ENCODE measurements around the gene KCNJ4. TPM values are rescaled to one million over a fixed set of nuclear protein-coding genes. Genes with fewer than 3 reads are reported as not detected.

The KCNJ4 gene
- total RNA-seq (not detected), polyA plus RNA-seq (not detected)

GRCh38 chr22:38455076-38455529, at the start of gene KCNJ4:
TSS of gene KCNJ4 (minus strand) at chr22:38455199. CDS start at chr22:38428132, 27,067 bp downstream.
- ATAC-seq (ENCODE audit: low read depth in 2 of 2) (no peak), DNase-seq (no peak)
- peaks cover 20% of the 10 kb centered on the region for H3K27me3 ChIP-seq (ENCODE audit: control insufficient read depth, insufficient read depth, low read length)
- Mint-ChIP-seq H3K4me3 (peak within 1 kb of the TSS; percentile 83 to 87 (median 84)), H3K9me3 (peaks cover 0 to 5% (median 0%) of the 10 kb centered on the region in 7 donors), H3K4me1 (peaks cover 0 to 14% (median 3%) of the 10 kb centered on the region in 4 donors), H3K36me3 (peaks cover 3% of the 10 kb centered on the region), H3K27ac (no peak within 1 kb of the TSS), H3K27me3 (peaks cover 79% of the 10 kb centered on the region)
- H3K9me3 ChIP-seq (ENCODE audit: control insufficient read depth in 2 of 2, low read length in 2 of 2), result no peaks in the 10 kb centered on the region
- H3K36me3 ChIP-seq (ENCODE audit: control insufficient read depth, insufficient read depth, low read length), result no peaks in the 10 kb centered on the region
- no peak within 1 kb of the TSS for H3K4me3 ChIP-seq (ENCODE audit: low read depth, low read length)
- peaks cover 15% of the 10 kb centered on the region for H3K4me1 ChIP-seq (ENCODE audit: control insufficient read depth, insufficient read depth, low read length, poor library complexity, severe bottlenecking)
- H3K27ac ChIP-seq (ENCODE audit: insufficient read depth, low read length, poor library complexity, severe bottlenecking), result no peak within 1 kb of the TSS

GRCh38 chr22:38503021-38503420, 48.0 kb upstream of the KCNJ4 start:
- H3K27ac ChIP-seq (ENCODE audit: insufficient read depth, low read length, poor library complexity, severe bottlenecking), result peak overlapping the region; percentile 100
- H3K36me3 ChIP-seq (ENCODE audit: control insufficient read depth, insufficient read depth, low read length), result peaks cover 39% of the 10 kb centered on the region
- Mint-ChIP-seq H3K36me3 (peaks cover 54% of the 10 kb centered on the region), H3K27me3 (peaks cover 5% of the 10 kb centered on the region), H3K9me3 (peaks cover 0 to 2% (median 0%) of the 10 kb centered on the region in 7 donors), H3K27ac (peak overlapping the region; percentile 34 to 88 (median 83)), H3K4me3 (peak overlapping the region; percentile 95 to 99 (median 96)), H3K4me1 (peaks cover 38 to 65% (median 50%) of the 10 kb centered on the region in 4 donors)
- H3K27me3 ChIP-seq (ENCODE audit: control insufficient read depth, insufficient read depth, low read length), result no peaks in the 10 kb centered on the region
- H3K4me1 ChIP-seq (ENCODE audit: control insufficient read depth, insufficient read depth, low read length, poor library complexity, severe bottlenecking), result peaks cover 41% of the 10 kb centered on the region
- no peaks in the 10 kb centered on the region for H3K9me3 ChIP-seq (ENCODE audit: control insufficient read depth in 2 of 2, low read length in 2 of 2)
- H3K4me3 ChIP-seq (ENCODE audit: low read depth, low read length), result peak overlapping the region; percentile 99
- ATAC-seq (ENCODE audit: low read depth in 2 of 2) (no peak), DNase-seq (no peak)

GRCh38 chr22:38501797-38502672, 47.0 kb upstream of the KCNJ4 start:
- H3K27ac Mint-ChIP-seq, result peak overlapping the region; percentile 38 to 83 (median 67)
- no peaks in the 10 kb centered on the region for H3K9me3 ChIP-seq (ENCODE audit: control insufficient read depth in 2 of 2, low read length in 2 of 2)
- H3K9me3 Mint-ChIP-seq, result peaks cover 0 to 2% (median 0%) of the 10 kb centered on the region in 7 donors
- peaks cover 38 to 69% (median 55%) of the 10 kb centered on the region in 4 donors for H3K4me1 Mint-ChIP-seq
- peaks cover 43% of the 10 kb centered on the region for H3K4me1 ChIP-seq (ENCODE audit: control insufficient read depth, insufficient read depth, low read length, poor library complexity, severe bottlenecking)
- H3K4me3 Mint-ChIP-seq, result peak overlapping the region; percentile 95 to 99 (median 96)
- ATAC-seq (ENCODE audit: low read depth in 2 of 2), result no peak
- H3K27me3 Mint-ChIP-seq, result peaks cover 5% of the 10 kb centered on the region
- H3K36me3 ChIP-seq (ENCODE audit: control insufficient read depth, insufficient read depth, low read length), result peaks cover 48% of the 10 kb centered on the region
- H3K4me3 ChIP-seq (ENCODE audit: low read depth, low read length), result peak overlapping the region; percentile 99
- peaks cover 59% of the 10 kb centered on the region for H3K36me3 Mint-ChIP-seq
- no peak for DNase-seq
- H3K27me3 ChIP-seq (ENCODE audit: control insufficient read depth, insufficient read depth, low read length), result no peaks in the 10 kb centered on the region
- peak overlapping the region; percentile 58 for H3K27ac ChIP-seq (ENCODE audit: insufficient read depth, low read length, poor library complexity, severe bottlenecking)

GRCh38 chr22:38497869-38498268, 42.9 kb upstream of the KCNJ4 start:
- Histone ChIP-seq H3K27ac (ENCODE audit: insufficient read depth, low read length, poor library complexity, severe bottlenecking) (no peak overlapping the region), H3K9me3 (ENCODE audit: control insufficient read depth in 2 of 2, low read length in 2 of 2) (no peaks in the 10 kb centered on the region), H3K36me3 (ENCODE audit: control insufficient read depth, insufficient read depth, low read length) (peaks cover 89% of the 10 kb centered on the region), H3K4me1 (ENCODE audit: control insufficient read depth, insufficient read depth, low read length, poor library complexity, severe bottlenecking) (peaks cover 29% of the 10 kb centered on the region), H3K4me3 (ENCODE audit: low read depth, low read length) (peak overlapping the region; percentile 23), H3K27me3 (ENCODE audit: control insufficient read depth, insufficient read depth, low read length) (no peaks in the 10 kb centered on the region)
- peak overlapping the region in 1 of 3 donors; percentile 44 for H3K27ac Mint-ChIP-seq
- peak in 1 of 2 donors; percentile 22 for ATAC-seq (ENCODE audit: low read depth in 2 of 2)
- peak overlapping the region in 1 of 4 donors; percentile 71 for H3K4me3 Mint-ChIP-seq
- H3K9me3 Mint-ChIP-seq, result no peaks in the 10 kb centered on the region
- H3K4me1 Mint-ChIP-seq, result peaks cover 27 to 67% (median 56%) of the 10 kb centered on the region in 4 donors
- DNase-seq, result peak in 1 of 3 donors; percentile 81
- H3K27me3 Mint-ChIP-seq, result no peaks in the 10 kb centered on the region
- peaks cover 54% of the 10 kb centered on the region for H3K36me3 Mint-ChIP-seq

- peaks cover 9% of the 10 kb centered on the region for H3K4me1 ChIP-seq (ENCODE audit: control insufficient read depth, insufficient read depth, low read length, poor library complexity, severe bottlenecking)
- peaks cover 97% of the 10 kb centered on the region for H3K36me3 ChIP-seq (ENCODE audit: control insufficient read depth, insufficient read depth, low read length)
- no peaks in the 10 kb centered on the region for H3K9me3 ChIP-seq (ENCODE audit: control insufficient read depth in 2 of 2, low read length in 2 of 2)
- Mint-ChIP-seq H3K36me3 (peaks cover 54% of the 10 kb centered on the region), H3K27ac (no peak overlapping the region), H3K4me1 (peaks cover 14 to 61% (median 51%) of the 10 kb centered on the region in 4 donors), H3K27me3 (no peaks in the 10 kb centered on the region), H3K4me3 (no peak overlapping the region), H3K9me3 (no peaks in the 10 kb centered on the region)
- no peak overlapping the region for H3K27ac ChIP-seq (ENCODE audit: insufficient read depth, low read length, poor library complexity, severe bottlenecking)
- no peak overlapping the region for H3K4me3 ChIP-seq (ENCODE audit: low read depth, low read length)
- no peaks in the 10 kb centered on the region for H3K27me3 ChIP-seq (ENCODE audit: control insufficient read depth, insufficient read depth, low read length)
- DNase-seq (no peak), ATAC-seq (ENCODE audit: low read depth in 2 of 2) (no peak)
Observed at GRCh38 chr22:38494939-38495338, 39.9 kb upstream of the KCNJ4 start.

GRCh38 chr22:38494498-38494897, 39.5 kb upstream of the KCNJ4 start:
- Mint-ChIP-seq H3K4me3 (no peak overlapping the region), H3K27me3 (no peaks in the 10 kb centered on the region), H3K9me3 (no peaks in the 10 kb centered on the region), H3K4me1 (peaks cover 17 to 62% (median 53%) of the 10 kb centered on the region in 4 donors), H3K27ac (no peak overlapping the region), H3K36me3 (peaks cover 56% of the 10 kb centered on the region)
- no peak for ATAC-seq (ENCODE audit: low read depth in 2 of 2)
- Histone ChIP-seq H3K36me3 (ENCODE audit: control insufficient read depth, insufficient read depth, low read length) (peaks cover 97% of the 10 kb centered on the region), H3K27ac (ENCODE audit: insufficient read depth, low read length, poor library complexity, severe bottlenecking) (no peak overlapping the region), H3K27me3 (ENCODE audit: control insufficient read depth, insufficient read depth, low read length) (no peaks in the 10 kb centered on the region), H3K4me3 (ENCODE audit: low read depth, low read length) (peak overlapping the region; percentile 28), H3K9me3 (ENCODE audit: control insufficient read depth in 2 of 2, low read length in 2 of 2) (no peaks in the 10 kb centered on the region), H3K4me1 (ENCODE audit: control insufficient read depth, insufficient read depth, low read length, poor library complexity, severe bottlenecking) (peaks cover 9% of the 10 kb centered on the region)
- peak in 1 of 3 donors; percentile 45 for DNase-seq

GRCh38 chr22:38491707-38492348, 36.8 kb upstream of the KCNJ4 start:
- H3K4me3 ChIP-seq (ENCODE audit: low read depth, low read length), result no peak overlapping the region
- no peaks in the 10 kb centered on the region for H3K9me3 ChIP-seq (ENCODE audit: control insufficient read depth in 2 of 2, low read length in 2 of 2)
- H3K4me1 Mint-ChIP-seq, result peaks cover 14 to 57% (median 47%) of the 10 kb centered on the region in 4 donors
- peak overlapping the region; percentile 20 to 48 (median 25) for H3K27ac Mint-ChIP-seq
- H3K27ac ChIP-seq (ENCODE audit: insufficient read depth, low read length, poor library complexity, severe bottlenecking), result no peak overlapping the region
- peaks cover 5% of the 10 kb centered on the region for H3K4me1 ChIP-seq (ENCODE audit: control insufficient read depth, insufficient read depth, low read length, poor library complexity, severe bottlenecking)
- H3K27me3 Mint-ChIP-seq, result no peaks in the 10 kb centered on the region
- H3K36me3 ChIP-seq (ENCODE audit: control insufficient read depth, insufficient read depth, low read length), result peaks cover 96% of the 10 kb centered on the region
- ATAC-seq (ENCODE audit: low read depth in 2 of 2) (no peak), DNase-seq (no peak)
- no peaks in the 10 kb centered on the region for H3K9me3 Mint-ChIP-seq
- no peak overlapping the region for H3K4me3 Mint-ChIP-seq
- no peaks in the 10 kb centered on the region for H3K27me3 ChIP-seq (ENCODE audit: control insufficient read depth, insufficient read depth, low read length)
- peaks cover 49% of the 10 kb centered on the region for H3K36me3 Mint-ChIP-seq

Data from CD4-positive, CD25-positive, alpha-beta regulatory T cell (primary cell).